ENCODE results near the gene TMEM132E.

Gene TMEM132E

DNA sequence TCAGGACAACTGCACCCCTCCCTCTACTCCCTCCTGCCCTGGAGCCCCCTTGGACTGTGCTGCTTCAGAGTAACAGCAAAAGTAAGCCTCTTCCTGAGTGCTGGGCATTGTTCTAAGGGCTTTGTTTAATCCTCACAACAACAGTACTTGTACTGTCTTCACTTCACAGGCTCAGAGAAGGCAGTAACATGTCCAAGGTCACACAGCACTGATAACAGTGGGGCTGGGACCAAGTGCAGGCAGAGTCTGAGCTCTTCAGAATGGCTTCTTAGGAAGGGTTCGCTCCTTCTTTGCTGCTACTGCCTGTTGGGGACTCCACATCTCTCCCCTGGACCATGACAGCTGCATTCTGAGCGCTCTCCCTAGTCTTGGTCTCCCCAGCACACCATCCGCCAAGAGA lies 24.6 kb downstream of the TMEM132E start:
- Histone ChIP-seq H3K27me3 (ENCODE audit: low read length) (no peaks in the 10 kb centered on the region), H3K36me3 (ENCODE audit: low read length) (no peaks in the 10 kb centered on the region), H2AFZ (ENCODE audit: low read depth, low read length, severe bottlenecking) (no peak overlapping the region), H3K4me3 (ENCODE audit: insufficient read depth, low read length, poor library complexity, severe bottlenecking) (no peak overlapping the region), H3F3A (ENCODE audit: insufficient read depth) (no peaks in the 10 kb centered on the region), H3K9ac (ENCODE audit: low read length) (no peak overlapping the region), H3K9me2 (replicated peaks; ENCODE audit: insufficient read depth, low read length) (no peaks in the 10 kb centered on the region), H3K79me2 (ENCODE audit: insufficient read depth, low read length) (no peaks in the 10 kb centered on the region), H3K27ac (ENCODE audit: low read depth, low read length) (no peak overlapping the region), H3K4me2 (ENCODE audit: low read depth, low read length, poor library complexity, severe bottlenecking) (no peak overlapping the region), H3K9me3 (ENCODE audit: insufficient read depth, low read length) (no peaks in the 10 kb centered on the region), H4K20me1 (ENCODE audit: low read depth, low read length) (no peaks in the 10 kb centered on the region)
- TF ChIP-seq, protein P1, sequence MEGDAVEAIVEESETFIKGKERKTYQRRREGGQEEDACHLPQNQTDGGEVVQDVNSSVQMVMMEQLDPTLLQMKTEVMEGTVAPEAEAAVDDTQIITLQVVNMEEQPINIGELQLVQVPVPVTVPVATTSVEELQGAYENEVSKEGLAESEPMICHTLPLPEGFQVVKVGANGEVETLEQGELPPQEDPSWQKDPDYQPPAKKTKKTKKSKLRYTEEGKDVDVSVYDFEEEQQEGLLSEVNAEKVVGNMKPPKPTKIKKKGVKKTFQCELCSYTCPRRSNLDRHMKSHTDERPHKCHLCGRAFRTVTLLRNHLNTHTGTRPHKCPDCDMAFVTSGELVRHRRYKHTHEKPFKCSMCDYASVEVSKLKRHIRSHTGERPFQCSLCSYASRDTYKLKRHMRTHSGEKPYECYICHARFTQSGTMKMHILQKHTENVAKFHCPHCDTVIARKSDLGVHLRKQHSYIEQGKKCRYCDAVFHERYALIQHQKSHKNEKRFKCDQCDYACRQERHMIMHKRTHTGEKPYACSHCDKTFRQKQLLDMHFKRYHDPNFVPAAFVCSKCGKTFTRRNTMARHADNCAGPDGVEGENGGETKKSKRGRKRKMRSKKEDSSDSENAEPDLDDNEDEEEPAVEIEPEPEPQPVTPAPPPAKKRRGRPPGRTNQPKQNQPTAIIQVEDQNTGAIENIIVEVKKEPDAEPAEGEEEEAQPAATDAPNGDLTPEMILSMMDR (IDR thresholded peaks at IDR 0.05; ENCODE audit: insufficient read depth, low read length, poor library complexity, severe bottlenecking) = no peak

DNA sequence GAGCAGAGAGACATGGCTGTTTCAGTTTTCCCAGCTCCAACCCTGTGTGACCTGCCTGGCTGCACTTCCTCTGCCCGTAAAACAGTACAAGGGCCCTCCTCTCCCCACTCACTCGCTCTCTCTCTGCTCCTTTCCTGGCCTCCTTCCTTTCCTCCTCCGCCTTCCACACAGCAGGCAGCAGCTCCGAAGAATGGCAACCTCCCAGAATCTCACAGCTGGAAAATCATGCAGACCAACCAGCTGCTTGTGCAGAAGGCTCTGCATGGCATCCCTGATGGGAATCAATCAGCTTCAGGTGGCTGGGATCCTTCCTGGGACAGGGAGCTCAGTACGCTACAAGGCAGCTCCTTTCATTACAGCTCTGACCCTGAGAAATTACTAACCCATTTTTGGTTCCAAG lies 27.4 kb downstream of the TMEM132E start:
- H3K9me2 ChIP-seq (replicated peaks; ENCODE audit: insufficient read depth, low read length) = no peaks in the 10 kb centered on the region
- H3K36me3 ChIP-seq (ENCODE audit: low read length) = no peaks in the 10 kb centered on the region
- no peaks in the 10 kb centered on the region for H3K79me2 ChIP-seq (ENCODE audit: insufficient read depth, low read length)
- H3K9me3 ChIP-seq (ENCODE audit: insufficient read depth, low read length) = no peaks in the 10 kb centered on the region
- H3F3A ChIP-seq (ENCODE audit: insufficient read depth) = no peaks in the 10 kb centered on the region
- H3K4me2 ChIP-seq (ENCODE audit: low read depth, low read length, poor library complexity, severe bottlenecking) = no peak overlapping the region
- no peak for TF ChIP-seq EZH2phosphoT487 (conservative IDR thresholded peaks at IDR 0.05; ENCODE audit: low read length)
- TF ChIP-seq, protein P1 (IDR thresholded peaks at IDR 0.05; ENCODE audit: insufficient read depth, low read length, poor library complexity, severe bottlenecking) = no peak
- H3K9ac ChIP-seq (ENCODE audit: low read length) = no peak overlapping the region
- no peaks in the 10 kb centered on the region for H4K20me1 ChIP-seq (ENCODE audit: low read depth, low read length)
- no peak overlapping the region for H2AFZ ChIP-seq (ENCODE audit: low read depth, low read length, severe bottlenecking)
- no peak overlapping the region for H3K4me3 ChIP-seq (ENCODE audit: insufficient read depth, low read length, poor library complexity, severe bottlenecking)
- H3K27ac ChIP-seq (ENCODE audit: low read depth, low read length) = no peak overlapping the region
- no peaks in the 10 kb centered on the region for H3K27me3 ChIP-seq (ENCODE audit: low read length)

GRCh38 chr17:34607917-34608316 lies 28.5 kb downstream of the TMEM132E start:
- Histone ChIP-seq H3K79me2 (ENCODE audit: insufficient read depth, low read length) (no peaks in the 10 kb centered on the region), H3K9me2 (replicated peaks; ENCODE audit: insufficient read depth, low read length) (no peaks in the 10 kb centered on the region), H3K9me3 (ENCODE audit: insufficient read depth, low read length) (no peaks in the 10 kb centered on the region), H3K9ac (ENCODE audit: low read length) (no peak overlapping the region), H3K27me3 (ENCODE audit: low read length) (no peaks in the 10 kb centered on the region), H4K20me1 (ENCODE audit: low read depth, low read length) (no peaks in the 10 kb centered on the region), H2AFZ (ENCODE audit: low read depth, low read length, severe bottlenecking) (no peak overlapping the region), H3K36me3 (ENCODE audit: low read length) (no peaks in the 10 kb centered on the region), H3F3A (ENCODE audit: insufficient read depth) (no peaks in the 10 kb centered on the region), H3K27ac (ENCODE audit: low read depth, low read length) (no peak overlapping the region), H3K4me2 (ENCODE audit: low read depth, low read length, poor library complexity, severe bottlenecking) (no peak overlapping the region), H3K4me3 (ENCODE audit: insufficient read depth, low read length, poor library complexity, severe bottlenecking) (no peak overlapping the region)
- no peak for TF ChIP-seq EZH2phosphoT487 (conservative IDR thresholded peaks at IDR 0.05; ENCODE audit: low read length)
- TF ChIP-seq, protein P1 (IDR thresholded peaks at IDR 0.05; ENCODE audit: insufficient read depth, low read length, poor library complexity, severe bottlenecking) = no peak

DNA sequence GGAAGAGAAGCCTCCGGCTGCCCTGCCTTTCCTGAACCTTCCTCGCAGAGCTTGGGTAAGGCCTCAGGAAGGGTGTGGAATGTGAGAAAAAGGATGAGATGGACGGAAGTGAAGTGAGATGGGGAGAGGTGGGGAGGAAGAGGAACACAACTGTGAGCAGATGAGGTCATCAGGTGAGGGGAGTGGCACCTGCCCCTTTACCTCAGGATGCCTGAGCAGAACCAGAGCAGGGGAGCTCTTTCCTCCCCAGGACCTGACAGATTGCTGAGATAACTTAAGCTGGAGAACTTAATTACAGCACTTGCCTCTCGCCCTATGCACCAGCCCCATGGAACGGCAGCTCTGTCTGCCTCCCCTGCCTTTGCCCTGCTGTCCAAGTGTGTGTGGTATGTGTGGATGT lies 29.8 kb downstream of the TMEM132E start:
- H3K36me3 ChIP-seq (ENCODE audit: low read length) = no peaks in the 10 kb centered on the region
- no peak overlapping the region for H3K27ac ChIP-seq (ENCODE audit: low read depth, low read length)
- H3K79me2 ChIP-seq (ENCODE audit: insufficient read depth, low read length) = no peaks in the 10 kb centered on the region
- TF ChIP-seq EZH2phosphoT487 (conservative IDR thresholded peaks at IDR 0.05; ENCODE audit: low read length) = no peak
- TF ChIP-seq, protein P1 (IDR thresholded peaks at IDR 0.05; ENCODE audit: insufficient read depth, low read length, poor library complexity, severe bottlenecking) = no peak
- H3K9me2 ChIP-seq (replicated peaks; ENCODE audit: insufficient read depth, low read length) = no peaks in the 10 kb centered on the region
- no peak overlapping the region for H3K4me2 ChIP-seq (ENCODE audit: low read depth, low read length, poor library complexity, severe bottlenecking)
- no peaks in the 10 kb centered on the region for H4K20me1 ChIP-seq (ENCODE audit: low read depth, low read length)
- no peaks in the 10 kb centered on the region for H3K9me3 ChIP-seq (ENCODE audit: insufficient read depth, low read length)
- no peak overlapping the region for H3K4me3 ChIP-seq (ENCODE audit: insufficient read depth, low read length, poor library complexity, severe bottlenecking)
- H3F3A ChIP-seq (ENCODE audit: insufficient read depth) = no peaks in the 10 kb centered on the region
- H3K27me3 ChIP-seq (ENCODE audit: low read length) = no peaks in the 10 kb centered on the region
- H3K9ac ChIP-seq (ENCODE audit: low read length) = no peak overlapping the region
- H2AFZ ChIP-seq (ENCODE audit: low read depth, low read length, severe bottlenecking) = no peak overlapping the region
